Left renal cortex interstitium (tissue), 4 donors: Measurements from ENCODE around the gene DSCAM. TPM values are rescaled to one million over a fixed set of nuclear protein-coding genes. Genes with fewer than 3 reads are reported as not detected.
A peak's percentile ranks its signal among the peaks of the same experiment; 100 is the strongest.

Source experiments
- DNase-seq, 4 donors: peaks; one replicate each; pipeline ENCODE4 v3.0.0-alpha.2; 2013; ENCODE audit warnings: low read depth in 4 of 4, low spot score in 2 of 4, missing footprints in 1 of 4
- polyA plus RNA-seq, 4 donors: library from polyadenylated mRNA; unstranded; fragments of 120-200 nt; gene quantifications; one replicate each; pipeline ENCODE4 v1.2.1, GENCODE V29; 2013; ENCODE audit not compliant: insufficient read length in 4 of 4

The DSCAM gene
- polyA plus RNA-seq, 4 donors: 0.07 to 0.14 (median 0.10) TPM

DNA sequence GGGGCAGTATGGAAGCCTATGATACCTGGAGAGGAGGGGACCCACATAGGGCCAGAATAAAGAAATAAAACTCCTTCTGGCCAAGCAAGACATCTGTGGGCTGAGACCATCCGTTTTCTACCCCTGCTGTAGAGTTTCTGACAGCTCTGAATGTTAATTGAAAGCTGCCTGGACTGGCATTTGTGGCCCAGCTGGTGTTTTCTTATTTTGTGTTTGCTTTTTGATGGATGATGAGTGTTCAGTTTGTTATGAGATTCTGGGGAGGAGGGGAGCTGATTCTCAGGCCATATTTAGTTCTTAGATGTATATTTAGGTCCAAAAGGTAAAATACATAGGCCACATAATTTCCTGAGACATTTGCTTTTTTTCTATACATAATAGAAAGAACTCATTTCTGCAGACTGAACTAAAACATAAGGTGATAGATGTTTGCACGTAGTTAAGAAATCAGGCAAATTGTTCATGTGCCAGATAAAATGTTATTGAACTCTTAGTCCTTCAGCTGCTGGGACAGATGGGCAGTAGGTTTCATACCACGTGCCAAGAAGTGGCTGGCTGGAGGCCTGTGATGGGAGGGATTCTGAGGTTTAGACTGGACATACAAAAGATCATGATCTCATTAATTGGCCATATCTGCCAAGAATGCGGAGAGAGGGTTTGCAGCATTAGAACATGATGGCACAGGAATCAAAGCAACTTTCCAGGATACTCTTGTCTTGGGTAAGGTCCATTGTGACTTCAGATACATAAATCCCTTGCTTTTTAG is 54.1 kb downstream of the DSCAM start:
- no peak for DNase-seq

- DNase-seq: no peak
These were observed 58.3 kb downstream of the DSCAM start for GRCh38 chr21:40788635-40789034.

DNA sequence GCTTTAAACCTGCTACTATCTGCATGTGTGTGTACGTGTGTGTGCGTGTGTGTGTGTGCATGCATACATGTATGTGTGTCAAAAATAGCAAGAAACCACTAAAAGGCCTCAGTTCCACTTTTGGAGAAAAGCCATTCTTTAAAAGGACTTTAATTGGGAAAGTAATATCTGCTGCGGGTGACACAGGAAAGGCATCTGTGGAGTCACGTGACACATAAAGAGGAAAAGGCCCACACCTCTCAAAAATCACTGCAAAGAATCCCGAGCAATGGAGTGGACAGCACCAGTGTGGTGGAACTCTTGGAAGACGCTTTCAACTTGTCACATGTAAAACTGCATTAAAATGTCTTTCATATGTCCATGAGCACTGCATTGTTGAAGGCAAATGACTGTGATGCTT is 63.6 kb downstream of the DSCAM start:
- no peak for DNase-seq

- DNase-seq: no peak
These were observed 76.4 kb downstream of the DSCAM start for GRCh38 chr21:40770435-40771055.

- DNase-seq: no peak
These were observed 77.7 kb downstream of the DSCAM start for GRCh38 chr21:40769231-40769630.

DNA sequence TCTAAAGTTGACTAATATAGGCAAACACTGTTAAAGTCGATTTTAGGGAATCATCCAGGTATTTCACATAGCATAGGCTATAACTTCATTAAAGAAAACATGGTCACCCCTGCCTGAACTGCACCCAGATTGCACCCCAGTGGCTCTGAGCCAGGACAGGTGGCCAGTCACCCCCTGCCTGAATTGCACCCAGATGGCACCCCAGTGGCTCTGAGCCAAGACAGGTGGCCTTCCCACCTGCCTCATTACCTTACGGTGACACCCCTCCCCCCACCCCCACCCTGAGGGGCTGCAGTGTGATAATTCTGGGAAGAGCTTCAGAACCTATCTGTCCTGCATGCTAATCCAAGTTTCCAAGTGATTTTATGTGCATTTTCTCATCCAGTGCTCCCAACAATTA is 78.9 kb downstream of the DSCAM start:
- no peak for DNase-seq

- peak in 1 of 4 donors; percentile 15 for DNase-seq
These were observed 80.6 kb downstream of the DSCAM start for GRCh38 chr21:40766381-40766780.

- no peak for DNase-seq
These were observed 81.1 kb downstream of the DSCAM start for GRCh38 chr21:40765811-40766210.

DNA sequence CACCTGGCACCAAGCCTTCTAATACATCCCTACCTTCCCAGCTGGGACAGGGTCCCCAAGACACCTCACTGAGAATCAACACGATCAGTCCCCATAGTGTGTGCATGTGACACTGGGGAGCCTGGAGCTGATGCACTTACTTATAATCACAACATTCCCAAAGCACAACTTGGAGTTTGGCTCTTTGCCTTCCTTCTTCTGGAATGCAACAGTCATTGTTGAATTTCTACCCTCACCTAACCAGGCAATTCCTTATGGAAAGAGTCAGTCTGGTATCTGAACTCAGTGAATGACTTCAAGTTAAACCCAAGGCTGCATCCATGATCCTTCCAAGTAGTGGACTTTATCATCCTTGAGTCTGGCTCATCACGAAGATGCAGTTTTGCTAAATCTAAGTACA is 86.1 kb downstream of the DSCAM start:
- no peak for DNase-seq

DNA sequence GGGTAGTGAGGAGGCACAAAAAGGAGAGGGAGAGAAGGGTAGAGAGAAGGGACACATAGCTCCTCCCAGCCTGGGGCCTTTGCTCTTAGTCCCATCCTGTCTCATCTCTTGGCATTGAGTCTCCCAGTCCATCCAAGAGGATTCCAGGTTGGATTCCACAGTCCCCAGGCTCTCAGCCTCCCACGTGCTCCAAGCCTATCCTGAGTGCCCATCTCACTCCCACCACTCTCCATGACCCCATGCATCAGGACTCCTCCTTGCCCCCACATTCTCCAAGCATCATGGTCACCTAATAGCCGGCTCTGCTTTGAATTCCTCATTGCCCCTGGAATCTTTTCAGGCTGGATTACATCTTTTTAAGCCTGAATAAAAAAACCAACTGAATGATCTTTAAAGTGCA is 87.9 kb downstream of the DSCAM start:
- no peak for DNase-seq

- no peak for DNase-seq
These were observed 89.6 kb downstream of the DSCAM start for GRCh38 chr21:40757366-40757765.

GRCh38 chr21:40754466-40754865 is 92.5 kb downstream of the DSCAM start:
- no peak for DNase-seq

DNA sequence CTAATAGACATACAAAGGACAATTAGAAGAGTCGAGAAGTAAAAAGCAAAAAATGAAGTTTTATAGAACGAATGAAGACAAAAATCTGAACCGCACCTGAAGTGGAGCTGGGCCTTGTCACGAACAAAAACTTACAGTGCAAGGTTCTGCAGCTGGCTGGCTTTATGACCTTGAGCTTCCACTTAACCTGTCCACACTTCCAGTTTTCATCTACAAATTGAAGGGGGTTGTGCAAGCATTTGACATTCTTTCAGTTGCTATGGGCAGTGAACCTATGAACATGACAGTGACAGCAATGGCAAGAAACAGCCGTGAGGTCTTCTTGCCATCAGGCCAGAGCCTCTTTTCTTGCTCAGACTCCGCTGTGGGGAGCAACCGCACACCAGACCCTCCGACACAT is 93.2 kb downstream of the DSCAM start:
- DNase-seq: no peak

DNA sequence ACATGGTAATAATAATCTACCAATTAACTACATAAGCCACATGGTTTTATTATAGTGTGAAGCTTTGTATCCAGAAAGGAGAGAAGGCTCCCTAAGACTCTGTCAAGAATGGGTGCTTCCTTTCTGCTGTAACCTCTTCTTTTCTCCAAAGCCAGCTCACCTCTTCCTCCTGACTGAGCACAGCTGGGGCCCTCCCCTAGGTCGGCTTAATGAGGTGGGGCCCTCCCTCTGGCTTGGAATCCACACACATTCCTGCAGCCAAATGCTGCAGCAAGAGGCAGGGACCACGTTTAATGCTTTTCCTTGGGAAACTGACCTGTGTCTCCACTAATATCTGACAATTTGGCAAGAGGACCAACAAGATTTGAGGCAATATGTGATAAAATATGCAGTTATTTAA is 94.8 kb downstream of the DSCAM start:
- DNase-seq: peak in 1 of 4 donors; percentile 10

- no peak for DNase-seq
These were observed 95.7 kb downstream of the DSCAM start for GRCh38 chr21:40751221-40751620.

DNA sequence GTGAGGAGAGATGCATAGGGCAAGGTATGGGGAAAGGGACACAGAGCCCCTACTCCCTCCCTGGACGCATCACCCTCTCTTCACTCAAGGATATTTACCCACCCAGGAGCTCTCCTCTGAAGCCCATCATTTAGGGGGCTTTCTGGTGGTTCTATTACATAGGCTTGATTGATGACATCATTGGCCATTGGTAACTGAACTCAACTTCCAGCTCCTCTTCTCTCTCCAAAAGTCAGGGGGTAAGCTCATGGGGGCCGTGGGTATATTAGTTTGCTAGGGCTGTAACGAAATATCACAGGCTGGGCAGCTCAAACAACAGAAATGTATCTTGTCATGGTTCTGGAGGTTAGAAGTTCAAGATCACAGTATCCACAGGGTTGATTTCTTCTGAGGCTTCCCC is 110.8 kb downstream of the DSCAM start:
- no peak for DNase-seq

GRCh38 chr21:40733024-40733397 is 113.9 kb downstream of the DSCAM start:
- DNase-seq: no peak

- DNase-seq: no peak
These were observed 114.5 kb downstream of the DSCAM start for GRCh38 chr21:40732253-40733023.

DNA sequence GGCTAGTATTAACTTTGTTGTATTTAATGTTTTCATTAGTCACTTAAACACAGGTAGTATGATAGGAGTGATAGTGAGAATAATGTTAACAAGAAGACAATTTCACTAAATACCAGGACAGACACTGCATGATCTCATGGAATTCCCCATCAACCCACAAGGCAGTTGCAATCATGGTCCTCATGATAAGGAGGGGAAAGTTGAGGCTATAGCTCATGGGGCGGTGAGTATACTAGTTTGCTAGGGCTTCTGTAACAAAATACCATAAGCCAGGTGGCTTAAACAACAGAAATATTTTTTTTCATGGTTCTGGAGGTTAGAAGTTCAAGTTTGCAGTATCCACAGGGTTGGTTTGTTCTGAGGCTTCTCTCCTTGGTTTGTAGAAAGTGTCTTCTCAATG is 115.8 kb downstream of the DSCAM start:
- no peak for DNase-seq

DNA sequence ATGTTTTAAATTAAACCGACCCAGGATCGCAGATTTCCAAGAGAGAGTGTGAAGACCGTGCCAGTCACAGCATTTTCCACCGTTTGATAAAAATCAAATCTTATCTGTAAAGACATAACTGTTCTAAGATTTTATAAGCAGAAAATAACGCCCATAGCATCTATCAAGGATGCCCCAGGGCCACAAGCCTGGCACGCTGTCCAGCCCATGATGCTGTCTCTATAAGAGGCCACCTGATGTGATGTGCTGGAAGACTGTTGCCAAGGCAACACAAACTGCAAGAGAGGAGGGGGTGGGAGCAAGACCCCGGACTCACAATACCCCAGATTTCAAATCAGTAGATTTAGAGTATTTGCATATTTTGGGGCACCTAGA is 116.5 kb downstream of the DSCAM start:
- no peak for DNase-seq

DNA sequence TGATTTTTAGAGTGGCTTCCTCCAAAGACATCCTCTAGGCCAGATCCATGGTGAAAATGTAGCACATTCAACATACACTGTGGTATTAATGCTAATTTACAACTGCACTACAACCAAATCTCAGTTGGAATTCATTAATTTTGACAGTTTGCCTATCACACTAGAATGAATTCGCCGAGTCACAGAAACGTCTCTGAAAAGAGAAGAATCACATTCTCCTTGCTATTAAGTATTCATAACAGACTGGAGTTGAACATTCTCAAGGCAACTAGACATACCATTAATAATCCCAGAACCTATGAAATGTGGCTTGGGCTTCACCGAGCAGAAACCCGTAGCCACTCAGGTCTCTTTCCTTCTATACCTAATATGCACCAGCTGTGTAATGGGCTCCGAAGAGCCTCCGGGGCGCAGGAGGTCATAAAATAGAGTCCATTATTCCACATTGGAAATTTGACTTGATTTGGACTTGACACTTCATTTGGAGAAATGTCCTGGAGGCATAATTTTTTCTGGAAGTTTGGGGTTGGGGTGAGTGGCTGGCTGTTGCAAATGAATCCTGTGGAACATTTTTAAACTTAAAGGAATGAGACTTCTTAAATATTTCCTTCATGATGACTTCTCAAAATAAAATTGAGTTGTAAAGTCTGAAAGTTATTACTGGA is 117.1 kb downstream of the DSCAM start:
- no peak for DNase-seq
